ENCODE results near the gene CAPN10.

CAPN10 gene

GRCh38 chr2:240590681-240591111 lies 4.2 kb downstream of the CAPN10 start:
- DNase-seq, result no peak

- no peak for DNase-seq
Observed at GRCh38 chr2:240591226-240591625, 4.7 kb downstream of the CAPN10 start.

GRCh38 chr2:240591784-240592183 lies 5.2 kb downstream of the CAPN10 start:
- no peak for DNase-seq

DNA sequence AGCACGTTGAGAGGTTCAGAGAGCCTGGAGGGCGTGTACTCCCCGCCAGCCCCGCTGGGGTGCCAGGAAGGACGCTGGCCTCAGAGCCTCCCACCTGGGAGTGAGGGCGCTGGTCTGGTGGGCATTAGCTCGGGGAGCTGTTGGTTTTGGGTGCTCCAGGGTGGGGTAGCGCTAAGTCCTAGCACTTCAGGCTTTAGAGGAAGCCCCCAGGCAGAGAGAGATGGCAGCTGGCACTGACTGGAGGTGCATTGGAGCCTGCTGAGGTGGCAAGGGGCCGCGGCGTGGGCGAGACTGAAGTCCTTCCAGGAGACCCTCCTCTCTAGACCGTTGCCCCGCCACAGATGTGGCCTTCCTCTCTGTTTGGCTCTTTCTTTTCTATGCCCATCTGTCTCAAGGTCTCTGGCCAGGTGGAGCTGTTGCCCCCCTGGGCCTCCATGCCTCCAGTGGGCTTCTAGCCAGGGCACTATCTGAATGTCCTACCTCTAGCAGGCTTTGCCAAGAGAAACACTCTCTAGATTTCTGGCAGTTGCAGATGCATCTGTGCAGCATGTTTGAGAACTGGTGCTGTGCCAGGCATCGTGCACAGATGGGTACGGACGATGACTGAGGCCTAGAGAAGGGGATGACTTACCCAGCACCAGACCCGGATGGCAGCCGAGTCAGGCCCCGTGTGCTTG lies 6.6 kb downstream of the CAPN10 start:
- no peak for DNase-seq

- no peak for DNase-seq
Observed at GRCh38 chr2:240593703-240594451, 7.3 kb downstream of the CAPN10 start.

DNA sequence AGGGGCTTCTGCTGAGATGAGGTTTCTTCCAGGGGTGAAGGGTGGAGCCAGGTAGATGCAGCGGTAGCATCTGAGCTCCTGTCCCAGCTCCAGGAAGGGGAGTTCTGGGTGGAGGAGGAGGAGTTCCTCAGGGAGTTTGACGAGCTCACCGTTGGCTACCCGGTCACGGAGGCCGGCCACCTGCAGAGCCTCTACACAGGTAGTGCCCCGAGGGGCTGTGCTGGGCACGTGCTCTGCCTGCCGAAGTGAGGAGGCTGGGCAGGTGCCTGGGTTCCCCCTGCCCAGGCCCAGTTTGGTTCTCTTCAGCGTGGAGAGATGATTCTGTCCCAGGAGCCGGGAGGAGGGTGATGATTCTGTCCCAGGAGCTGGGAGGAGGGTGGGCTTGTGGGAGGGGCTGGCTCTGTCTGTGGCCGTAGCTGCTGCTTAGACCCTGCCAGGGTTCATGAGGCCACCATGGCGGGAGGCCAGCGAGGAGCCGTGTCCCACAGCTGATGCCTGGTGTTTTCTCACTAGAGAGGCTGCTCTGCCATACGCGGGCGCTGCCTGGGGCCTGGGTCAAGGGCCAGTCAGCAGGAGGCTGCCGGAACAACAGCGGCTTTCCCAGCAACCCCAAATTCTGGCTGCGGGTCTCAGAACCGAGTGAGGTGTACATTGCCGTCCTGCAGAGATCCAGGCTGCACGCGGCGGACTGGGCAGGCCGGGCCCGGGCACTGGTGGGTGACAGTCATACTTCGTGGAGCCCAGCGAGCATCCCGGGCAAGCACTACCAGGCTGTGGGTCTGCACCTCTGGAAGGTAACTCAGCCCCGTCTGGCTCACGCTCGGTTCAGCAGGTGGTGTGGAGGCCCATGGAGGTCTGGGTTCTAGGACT lies 8.2 kb downstream of the CAPN10 start:
- no peak for DNase-seq

DNA sequence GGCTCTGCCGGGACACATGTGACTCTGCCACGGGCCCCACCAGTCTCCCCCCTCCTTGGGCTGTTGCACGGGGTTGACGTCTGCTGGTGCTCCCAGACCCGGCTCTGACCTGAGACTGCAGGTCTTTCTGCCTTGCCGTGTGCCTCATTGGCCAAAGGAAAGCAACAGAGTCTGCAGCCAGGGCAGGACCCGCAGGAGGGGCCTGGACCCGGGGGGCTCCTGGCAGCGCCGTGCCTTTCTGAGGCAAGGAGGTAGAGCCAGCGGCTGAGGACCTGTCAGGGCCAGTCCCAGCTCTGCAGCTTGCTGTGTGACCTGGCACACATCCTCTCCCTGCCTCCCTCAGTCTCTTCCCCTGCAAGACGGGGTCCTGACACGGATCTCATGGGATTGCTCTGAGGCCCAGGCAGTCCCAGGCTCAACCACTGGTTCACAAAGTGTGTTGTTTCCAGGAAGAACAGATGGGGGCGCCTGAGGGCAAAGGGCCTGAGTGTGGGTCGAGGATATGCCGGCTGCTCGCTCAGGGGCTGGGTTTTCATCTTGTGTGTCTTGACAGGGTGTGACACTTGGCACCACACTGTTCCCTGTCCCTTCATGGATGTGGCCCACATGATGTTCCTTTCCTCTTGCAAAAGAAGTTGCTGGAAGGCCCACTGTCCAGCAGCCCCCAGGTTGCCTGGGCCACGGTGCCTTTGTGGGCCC lies 9.0 kb downstream of the CAPN10 start:
- DNase-seq, result no peak

GRCh38 chr2:240596080-240596460 lies 9.5 kb downstream of the CAPN10 start:
- no peak for DNase-seq

GRCh38 chr2:240596491-240596931 lies 10.0 kb downstream of the CAPN10 start:
- no peak for DNase-seq

GRCh38 chr2:240597054-240597418 lies 10.5 kb downstream of the CAPN10 start:
- DNase-seq, result no peak

GRCh38 chr2:240597419-240598181 lies 11.1 kb downstream of the CAPN10 start:
- DNase-seq, result no peak

DNA sequence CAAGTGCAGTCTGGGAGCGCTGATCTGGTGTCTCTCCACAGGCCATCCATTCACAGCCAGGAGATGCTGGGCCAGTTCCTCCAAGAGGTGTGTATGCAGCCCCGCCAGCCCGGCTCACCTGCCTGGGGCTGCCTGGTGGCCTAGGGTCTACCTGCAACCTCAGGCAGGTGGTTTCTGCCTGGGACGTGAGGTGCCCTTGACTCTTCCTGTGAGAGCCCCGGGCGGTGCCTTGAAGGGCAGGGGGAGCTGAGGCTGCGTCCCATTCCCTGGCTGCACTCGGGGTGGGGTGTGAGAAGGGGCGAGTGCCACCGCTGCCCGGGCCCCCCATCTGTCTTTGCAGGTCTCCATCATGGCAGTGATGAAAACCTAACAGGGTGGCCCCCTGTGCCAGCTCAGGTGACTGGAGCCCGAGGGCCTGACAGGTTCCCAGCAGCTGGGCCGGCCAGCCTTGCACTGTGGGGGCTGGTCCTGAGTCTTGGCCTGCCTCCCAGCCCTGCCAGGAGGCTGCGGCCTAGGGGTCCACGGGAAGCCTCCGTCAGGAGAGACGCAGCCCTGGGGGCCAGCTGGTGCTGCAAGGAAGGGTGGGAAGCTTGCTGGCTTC lies 11.9 kb downstream of the CAPN10 start:
- DNase-seq, result no peak

GRCh38 chr2:240599141-240599583 lies 12.6 kb downstream of the CAPN10 start:
- DNase-seq, result no peak

GRCh38 chr2:240600451-240600961 lies 14.0 kb downstream of the CAPN10 start:
- DNase-seq, result no peak

- DNase-seq, result no peak
Observed at GRCh38 chr2:240601061-240601830, 14.7 kb downstream of the CAPN10 start.

GRCh38 chr2:240601831-240602160 lies 15.3 kb downstream of the CAPN10 start:
- DNase-seq, result no peak

DNA sequence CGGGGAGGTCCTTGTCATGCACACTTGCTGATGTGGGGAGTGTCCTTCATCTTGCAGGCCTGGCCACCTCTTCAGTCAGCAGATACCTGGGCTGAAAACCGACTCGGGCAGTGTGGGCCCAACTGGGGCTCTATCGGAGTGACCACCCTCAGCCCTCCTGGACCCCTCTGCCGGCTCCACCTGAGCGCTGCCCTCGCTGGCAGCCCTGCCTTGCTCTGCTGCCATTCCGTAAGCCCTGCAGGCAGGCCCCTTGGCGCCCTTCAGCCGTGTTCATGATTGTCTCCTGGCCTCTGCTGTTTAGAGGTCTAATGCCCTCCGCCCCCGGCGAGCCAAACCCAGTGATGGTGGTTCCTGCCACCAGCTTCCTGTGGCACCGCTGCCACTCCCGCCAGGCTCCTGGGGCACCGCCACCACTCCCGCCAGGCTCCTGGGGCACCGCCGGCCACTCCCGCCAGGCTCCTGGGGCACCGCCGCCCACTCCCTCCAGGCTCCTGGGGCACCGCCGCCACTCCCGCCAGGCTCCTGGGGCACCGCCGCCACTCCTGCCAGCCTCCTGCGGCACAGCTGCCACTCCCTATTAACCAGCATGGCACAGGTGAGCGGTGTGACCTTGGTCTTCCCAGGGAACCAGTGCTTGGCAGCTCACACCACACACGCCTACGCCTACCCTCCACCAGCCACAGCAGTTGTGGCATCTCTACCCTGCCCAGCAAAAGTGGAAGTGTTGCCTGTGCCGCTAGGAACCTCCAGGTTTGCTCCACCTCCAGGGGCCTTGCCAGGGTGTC lies 15.9 kb downstream of the CAPN10 start:
- no peak for DNase-seq

DNA sequence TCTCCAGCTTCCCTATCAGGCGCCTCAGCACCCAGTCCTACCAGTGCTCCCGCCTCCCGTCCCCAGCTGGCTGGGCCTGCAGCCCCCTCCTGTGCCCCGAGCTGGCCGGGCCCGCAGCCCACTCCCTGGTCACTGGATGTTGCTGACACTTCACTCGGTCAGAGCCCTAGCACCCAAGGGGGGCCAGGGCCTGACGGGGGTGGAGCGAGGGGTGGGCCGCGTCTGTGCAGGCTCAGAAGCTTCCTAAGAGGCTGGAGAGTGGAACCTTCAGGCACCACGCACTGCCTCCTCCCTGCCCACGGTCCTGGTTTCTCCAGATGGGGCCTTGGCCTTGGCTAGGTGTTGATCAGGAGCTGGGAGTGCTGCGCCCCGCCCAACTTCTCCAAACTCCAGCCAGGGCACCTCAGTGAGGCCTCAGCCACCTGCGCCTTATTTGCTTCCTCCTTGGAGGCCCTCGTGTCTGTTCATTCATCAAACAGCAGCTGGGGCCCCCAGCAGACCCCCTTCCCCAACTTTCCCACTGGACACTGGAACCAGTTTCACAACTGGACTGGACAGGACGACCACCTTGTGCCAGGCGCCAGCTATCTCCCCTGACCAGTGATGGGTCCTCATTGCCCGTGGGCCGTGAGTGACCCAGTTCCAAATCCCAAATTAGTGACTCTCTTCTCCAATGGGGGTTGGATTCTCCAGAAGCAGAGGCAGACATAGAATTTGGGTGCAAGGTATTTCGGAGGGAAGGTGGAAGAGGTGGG lies 16.7 kb downstream of the CAPN10 start:
- DNase-seq, result no peak

- no peak for DNase-seq
Observed at GRCh38 chr2:240603846-240604245, 17.3 kb downstream of the CAPN10 start.
